HG03103 (cell line): ENCODE results near the gene GLT8D2.

ENCODE experiments used
- ATAC-seq: cut with Tn5 transposase; IDR thresholded peaks from one replicate; pipeline ENCODE4 v1.9.1; 2021; ENCODE audit warnings: low read depth; ENCODE audit not compliant: unreplicated experiment

GLT8D2 gene

DNA sequence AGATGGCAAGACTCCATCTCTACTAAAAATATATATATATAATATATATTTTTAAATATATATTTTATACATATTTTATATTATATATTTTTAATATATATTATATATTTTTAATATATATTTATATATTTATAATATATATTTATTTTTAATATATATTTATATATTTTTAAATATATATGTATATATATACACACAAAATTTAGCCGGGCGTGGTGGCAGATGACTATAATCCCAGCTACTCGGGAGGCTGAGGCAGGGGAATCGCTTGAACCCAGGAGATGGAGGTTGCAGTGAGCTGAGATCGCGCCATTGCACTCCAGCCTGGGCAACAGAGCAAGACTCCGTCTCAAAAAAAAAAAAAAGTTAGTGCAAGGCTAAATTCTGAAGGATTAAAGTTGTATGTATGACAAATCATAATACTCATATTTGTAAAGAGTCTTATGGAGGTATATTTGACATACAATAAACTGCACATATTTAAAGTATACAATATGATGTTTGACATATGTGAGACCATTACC is 92.1 kb downstream of the GLT8D2 start:
- ATAC-seq: no peak

DNA sequence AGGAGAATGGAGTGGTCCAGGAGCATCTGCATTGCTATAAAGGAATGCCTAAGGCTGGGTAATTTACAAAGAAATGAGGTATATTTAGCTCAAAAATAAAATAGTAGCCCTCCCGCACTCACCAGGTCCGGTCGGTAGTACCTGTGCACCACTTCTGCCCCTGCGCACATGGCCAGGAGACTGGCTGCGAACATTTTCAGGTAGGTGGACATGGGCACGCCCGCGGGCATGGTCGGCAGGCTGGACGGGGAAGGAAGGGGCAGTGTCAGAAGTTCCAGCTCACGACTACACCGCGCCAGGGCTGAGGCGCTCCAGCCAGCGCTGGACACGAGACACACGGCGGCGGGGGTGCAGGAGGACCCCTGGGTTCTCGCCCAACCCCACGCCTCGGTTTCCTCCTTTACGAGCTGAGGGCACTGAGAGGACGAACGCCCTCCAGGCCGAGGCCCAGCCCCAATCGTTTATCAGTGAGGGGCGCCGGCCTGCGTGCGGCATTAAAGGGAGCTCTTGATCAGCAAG is 93.4 kb downstream of the GLT8D2 start:
- ATAC-seq: no peak

DNA sequence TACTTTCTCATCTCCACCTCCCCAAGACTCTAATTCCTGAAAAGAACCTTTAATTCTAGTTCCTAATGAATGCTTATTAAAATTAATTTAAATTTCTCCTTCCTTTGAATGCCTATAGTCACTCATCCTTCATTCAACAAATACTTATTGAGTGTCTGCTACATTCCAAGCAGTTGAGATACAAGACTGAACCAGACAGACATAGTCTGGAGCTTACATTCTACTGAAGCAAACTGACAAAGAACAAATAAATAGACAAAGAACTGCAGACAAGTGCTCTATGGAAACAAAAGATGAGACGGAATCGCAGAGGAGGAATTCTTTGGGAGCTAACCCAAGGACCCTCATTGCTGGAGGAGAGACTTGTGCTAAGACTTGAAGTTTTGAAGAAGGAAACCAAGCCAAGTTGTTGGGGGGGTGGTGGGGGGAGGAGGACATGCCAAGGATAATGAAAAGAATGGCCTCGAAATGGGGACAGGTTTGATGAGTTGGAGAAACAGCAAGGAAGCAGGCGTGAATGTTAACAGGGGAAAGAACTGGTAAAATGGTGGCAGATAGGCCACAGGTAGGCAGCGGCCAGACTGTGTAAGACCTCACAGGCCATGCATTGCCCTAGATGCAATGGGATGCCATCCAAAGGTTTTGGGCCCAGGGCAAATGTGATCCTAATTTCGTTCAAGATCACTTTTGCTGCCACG is 94.0 kb downstream of the GLT8D2 start:
- ATAC-seq: no peak

DNA sequence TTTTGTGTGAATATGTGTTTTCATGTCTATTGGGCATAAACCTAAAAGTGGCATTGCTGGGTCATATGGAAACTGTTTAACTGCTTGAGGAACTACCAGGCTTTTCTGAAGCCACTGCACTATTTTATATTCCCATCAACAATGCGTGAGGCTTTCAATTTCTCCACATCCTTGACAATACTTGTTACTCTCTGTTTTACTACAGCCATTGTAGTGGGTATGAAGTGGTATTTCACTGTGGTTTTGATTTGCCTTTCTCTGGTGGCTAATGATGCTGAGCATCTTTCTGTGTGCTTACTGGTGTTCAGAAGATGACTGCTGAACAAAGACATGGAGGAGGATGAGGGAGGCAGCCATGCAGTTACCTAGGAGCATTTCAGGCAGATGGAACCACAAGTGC is 97.5 kb downstream of the GLT8D2 start:
- no peak for ATAC-seq

DNA sequence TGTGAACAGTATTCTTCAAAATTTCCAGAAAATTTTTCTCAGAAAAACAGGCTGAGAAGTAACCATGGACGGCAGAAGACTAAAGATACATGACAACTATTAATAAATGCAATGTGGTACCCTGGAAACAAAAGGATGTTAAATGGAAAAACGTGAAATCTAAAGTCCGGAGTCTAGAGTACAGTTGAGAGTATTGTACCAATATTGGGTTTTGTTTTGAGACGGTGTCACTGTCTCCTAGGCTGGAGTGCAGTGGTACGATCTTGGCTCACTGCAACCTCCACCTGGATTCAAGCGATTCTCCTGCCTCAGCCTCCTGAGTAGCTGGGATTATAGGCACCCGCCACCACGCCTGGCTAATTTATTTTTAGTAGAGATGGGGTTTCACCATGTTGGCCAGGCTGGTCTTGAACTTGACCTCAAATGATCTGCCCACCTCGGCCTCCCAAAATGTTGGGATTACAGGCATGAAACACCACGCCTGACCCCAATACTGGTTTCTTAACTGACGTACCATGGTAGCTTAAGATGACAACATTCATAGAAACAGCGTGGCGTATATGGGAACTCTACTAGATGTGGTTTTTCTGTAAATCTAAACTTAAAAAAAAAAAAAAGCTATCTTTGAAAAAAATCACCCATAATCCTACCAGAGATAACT is 101.1 kb downstream of the GLT8D2 start:
- no peak for ATAC-seq

DNA sequence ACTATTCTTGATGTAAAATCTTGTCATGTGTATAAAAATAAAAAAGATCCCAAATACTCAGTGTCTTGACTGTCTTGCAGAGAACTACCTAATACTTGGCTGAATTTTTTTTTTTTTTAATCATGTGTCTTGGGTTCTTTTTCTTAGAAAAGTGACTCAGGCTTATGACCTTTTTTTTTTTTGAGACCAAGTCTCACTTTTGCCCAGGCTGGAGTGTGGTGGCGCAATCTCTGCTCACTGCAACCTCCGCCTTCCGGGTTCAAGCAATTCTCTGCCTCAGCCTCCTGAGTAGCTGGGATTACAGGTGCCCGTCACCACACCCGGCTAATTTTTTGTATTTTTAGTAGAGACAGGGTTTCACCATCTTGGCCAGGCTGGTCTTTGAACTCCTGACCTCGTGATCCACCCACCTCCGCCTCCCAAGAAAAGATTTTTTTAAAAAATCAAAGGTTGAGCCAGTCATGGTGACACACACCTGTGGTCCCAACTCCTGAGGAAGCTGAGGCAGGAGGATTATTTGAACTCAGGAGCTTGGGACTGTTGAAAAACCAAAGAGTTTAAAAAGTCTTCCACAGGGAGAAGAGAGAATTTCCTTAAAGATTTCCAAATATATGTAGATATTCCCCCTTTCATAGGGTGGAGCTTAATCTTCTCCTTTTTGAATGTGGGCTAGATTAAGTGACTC is 102.0 kb downstream of the GLT8D2 start:
- no peak for ATAC-seq

DNA sequence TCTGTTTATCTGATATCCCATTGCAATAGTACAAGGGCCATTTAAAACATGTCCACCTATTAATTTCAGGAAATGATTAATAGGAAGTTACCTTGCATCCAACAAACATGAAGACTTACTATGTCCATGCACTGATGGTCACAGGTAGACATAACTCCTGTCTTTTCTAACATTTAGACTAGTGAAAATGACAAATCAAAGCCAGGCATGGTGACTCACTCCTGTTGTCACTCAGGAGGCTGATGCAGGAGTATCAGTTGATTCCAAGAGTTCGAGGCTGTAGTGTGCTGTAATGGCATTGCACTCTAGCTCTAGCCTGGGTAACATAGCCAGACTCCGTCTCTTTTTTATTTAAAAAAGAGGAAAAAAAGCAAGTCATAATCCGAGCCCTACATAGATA is 105.0 kb downstream of the GLT8D2 start:
- no peak for ATAC-seq
